SK-N-SH (cell line): ENCODE data around the gene SV2B. TPM values are rescaled to one million over a fixed set of nuclear protein-coding genes. Genes with fewer than 3 reads are reported as not detected.

ENCODE experiments used
- CTCF ChIA-PET: fragments of 300-600, 350-600 bp; formaldehyde crosslinking; extraction: SDS; loops from one replicate; lab custom pipeline; 2021; lab: Yijun Ruan, JAX
- POLR2A ChIA-PET: fragments of 350-600 bp; sonication (Branson Sonifier 250); formaldehyde crosslinking; extraction: SDS; loops from one replicate; lab custom pipeline; 2020; ENCODE audit warnings: antibody characterized with exemption, inconsistent platforms; lab: Yijun Ruan, JAX
- DNase-seq: peaks from one replicate; pipeline ENCODE4 v3.0.0; 2012
- H2AFZ ChIP-seq: fragments of 200-600 bp; sonication (generic); 2 replicates; pipeline ENCODE4 v1.8.1; 2016; ENCODE audit warnings: antibody characterized with exemption, mild to moderate bottlenecking, low read depth
- H3F3A ChIP-seq: fragments of 200-600 bp; sonication (generic); replicated peaks from 2 replicates; pipeline ENCODE3; 2016; ENCODE audit warnings: antibody characterized with exemption, mild to moderate bottlenecking; ENCODE audit not compliant: insufficient read depth
- H3K27ac ChIP-seq, 2 experiments: fragments of 200-500 bp in 1 of 2; fragments of 200-600 bp in 1 of 2; sonication (Bioruptor generic) in 1 of 2; sonication (generic), shearing (Covaris generic) in 1 of 2; 2 replicates each; pipeline versions ENCODE4 v1.5.1 to v1.6.1; 2014 to 2016; ENCODE audit warnings: low read depth in 2 of 2, inconsistent platforms in 1 of 2, low read length in 1 of 2, mild to moderate bottlenecking in 1 of 2, mixed read lengths in 1 of 2
- H3K27me3 ChIP-seq: fragments of 200-600 bp; sonication (generic), shearing (Covaris generic); 2 replicates; pipeline ENCODE4 v1.6.1; 2016; ENCODE audit warnings: mixed run types; ENCODE audit not compliant: insufficient read depth
- H3K36me3 ChIP-seq, 2 experiments: fragments of 200-500 bp in 1 of 2; fragments of 200-600 bp in 1 of 2; sonication (Bioruptor generic) in 1 of 2; sonication (generic) in 1 of 2; replicated peaks in 1 of 2; 2 replicates each; pipeline versions ENCODE3 to v1.5.1; 2014 to 2016; ENCODE audit warnings: low read length in 1 of 2, mild to moderate bottlenecking in 1 of 2; ENCODE audit not compliant: insufficient read depth in 2 of 2, control insufficient read depth in 1 of 2
- H3K4me1 ChIP-seq, 2 experiments: fragments of 200-500 bp in 1 of 2; fragments of 200-600 bp in 1 of 2; sonication (Bioruptor generic) in 1 of 2; sonication (generic), shearing (Covaris generic) in 1 of 2; 2 replicates each; pipeline versions ENCODE4 v1.5.1 to v1.6.1; 2014 to 2016; ENCODE audit warnings: low read depth in 1 of 2, low read length in 1 of 2, mixed run types in 1 of 2; ENCODE audit not compliant: insufficient read depth in 2 of 2, control insufficient read depth in 1 of 2
- H3K4me2 ChIP-seq: fragments of 200-600 bp; sonication (generic), shearing (Covaris generic); 2 replicates; pipeline ENCODE4 v1.6.1; 2017; ENCODE audit warnings: mixed run types
- H3K4me3 ChIP-seq, 2 experiments: fragments of 200-500 bp in 1 of 2; fragments of 200-600 bp in 1 of 2; sonication (Bioruptor generic) in 1 of 2; sonication (generic), shearing (Covaris generic) in 1 of 2; 2 replicates each; pipeline versions ENCODE4 v1.5.1 to v1.8.1; 2014 to 2016; ENCODE audit warnings: low read depth in 2 of 2, inconsistent platforms in 1 of 2, low read length in 1 of 2, mild to moderate bottlenecking in 1 of 2, mixed read lengths in 1 of 2, moderate library complexity in 1 of 2
- H3K79me2 ChIP-seq: fragments of 200-600 bp; sonication (generic); 2 replicates; pipeline ENCODE4 v1.8.1; 2017; ENCODE audit warnings: mild to moderate bottlenecking; ENCODE audit not compliant: insufficient read depth
- H3K9ac ChIP-seq: fragments of 200-600 bp; sonication (generic); 2 replicates; pipeline ENCODE4 v1.6.1; 2017; ENCODE audit warnings: mixed run types
- H3K9me2 ChIP-seq: fragments of 200-600 bp; sonication (generic); 2 replicates; pipeline ENCODE4 v1.6.1; 2017; ENCODE audit warnings: mixed run types
- H3K9me3 ChIP-seq: fragments of 200-600 bp; sonication (generic); 2 replicates; pipeline ENCODE4 v1.6.1; 2017; ENCODE audit warnings: mixed run types, mild to moderate bottlenecking, moderate library complexity
- H4K20me1 ChIP-seq: fragments of 200-600 bp; sonication (generic); 2 replicates; pipeline ENCODE4 v1.6.1; 2017; ENCODE audit warnings: mild to moderate bottlenecking, mixed run types; ENCODE audit not compliant: insufficient read depth
- ELF1 ChIP-seq: IDR thresholded peaks from 2 replicates; pipeline ENCODE4 v1.4.0; 2012
- EP300 ChIP-seq, 2 experiments: IDR thresholded peaks; 2 replicates each; pipeline versions ENCODE4 v1.4.0 to v1.6.1; 2012; ENCODE audit warnings: borderline replicate concordance in 1 of 2, low read depth in 1 of 2, low read length in 1 of 2
- FOXJ3 ChIP-seq: sonication (generic); formaldehyde crosslinking; IDR thresholded peaks from 2 replicates; pipeline ENCODE4 v1.5.1; 2020; ENCODE audit warnings: mild to moderate bottlenecking, missing genetic modification reagents
- MXI1 ChIP-seq: IDR thresholded peaks from 2 replicates; pipeline ENCODE4 v1.6.1; 2012; ENCODE audit warnings: mild to moderate bottlenecking, low read depth, low read length, improper control_type of control experiment
- RCOR1 ChIP-seq: fragments of 150-350 bp; IDR thresholded peaks from 2 replicates; pipeline ENCODE4 v1.6.1; 2017; ENCODE audit warnings: antibody characterized with exemption, low read length
- RFX5 ChIP-seq: IDR thresholded peaks from 2 replicates; pipeline ENCODE4 v1.6.1; 2012; ENCODE audit warnings: mild to moderate bottlenecking, improper control_type of control experiment, low read length
- RXRA ChIP-seq: IDR thresholded peaks from 2 replicates; pipeline ENCODE4 v1.4.0; 2012; ENCODE audit warnings: low read depth, mild to moderate bottlenecking, borderline replicate concordance
- SMC3 ChIP-seq: IDR thresholded peaks from 2 replicates; pipeline ENCODE4 v1.6.1; 2012; ENCODE audit warnings: low read depth, low read length, improper control_type of control experiment
- TEAD4 ChIP-seq: IDR thresholded peaks from 2 replicates; pipeline ENCODE4 v1.4.0; 2012; ENCODE audit warnings: mild to moderate bottlenecking, borderline replicate concordance; ENCODE audit not compliant: insufficient read depth
- WGBS: methylation state at CpG from one replicate; pipeline ENCODE4 v1.1.6; 2017; ENCODE audit warnings: low lambda C conversion rate; 5-methylcytosine and 5-hydroxymethylcytosine counted together
- polyA plus RNA-seq, 3 experiments: library from polyadenylated mRNA; depleted of rRNA; stranded (reverse); fragments of >200 nt; gene quantifications; 2 replicates each; pipeline ENCODE4 v1.2.3, GENCODE V29; 2012
- TF ChIP-seq, protein P1 (sequence below): fragments of 200-600 bp; sonication (generic); IDR thresholded peaks from 2 replicates; pipeline ENCODE4 v1.6.1; 2017; ENCODE audit warnings: antibody characterized with exemption, mild to moderate bottlenecking, moderate library complexity
- TF ChIP-seq, protein P2 (sequence below): IDR thresholded peaks from 2 replicates; pipeline ENCODE4; 2012
- TF ChIP-seq, protein P3 (sequence below): fragments of 150-350 bp; IDR thresholded peaks from 2 replicates; pipeline ENCODE4 v1.6.1; 2017; ENCODE audit warnings: antibody characterized with exemption, low read length, low read depth, borderline replicate concordance

The SV2B gene
- polyA plus RNA-seq, 1 of the 3 experiments (the other 2 are of a cell fraction), result not detected

DNA sequence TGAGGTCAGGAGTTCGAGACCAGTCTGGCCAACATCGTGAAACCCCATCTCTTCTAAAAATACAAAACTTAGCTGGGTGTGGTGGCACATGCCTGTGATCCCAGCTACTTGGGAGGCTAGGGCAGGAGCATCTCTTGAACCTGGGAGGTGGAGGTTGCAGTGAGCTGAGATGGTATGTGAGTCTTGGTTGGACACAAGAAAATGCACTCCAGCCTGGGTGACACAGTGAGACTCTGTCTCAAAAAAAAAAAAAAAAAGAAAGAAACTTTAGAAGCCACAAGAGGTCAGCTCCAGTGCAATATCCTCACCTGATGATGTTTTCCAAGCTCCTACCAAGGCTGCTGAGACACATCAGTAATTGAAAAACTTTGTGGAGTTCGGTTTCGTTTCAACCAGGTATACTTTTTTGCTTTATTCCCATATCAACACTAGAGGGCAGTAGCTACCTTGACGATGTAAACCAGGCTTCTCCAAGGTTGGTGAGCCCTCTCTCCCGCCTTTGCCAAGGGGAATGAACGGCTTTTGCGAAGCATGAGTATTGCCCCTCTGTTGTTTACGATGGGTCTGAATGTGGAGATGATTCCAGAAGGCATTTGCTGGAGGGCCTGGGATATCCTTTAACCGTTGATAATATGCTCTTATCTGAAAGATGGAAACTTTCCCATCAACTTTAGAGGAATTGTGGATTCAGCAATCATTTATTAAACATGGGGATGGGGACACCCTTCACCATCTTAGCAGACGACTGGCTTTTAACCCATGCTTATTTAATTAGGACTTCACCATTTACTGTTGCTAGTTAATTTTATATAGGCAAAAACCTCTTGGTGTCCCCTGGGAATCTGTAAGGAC, 202.8 kb downstream of the SV2B start (continued):
- TF ChIP-seq RFX5 (0 out of 2 replicates have a peak, but pooled peaks have one; percentile 50), FOXJ3 (CRISPR knock-in tag) (no peak)

DNA sequence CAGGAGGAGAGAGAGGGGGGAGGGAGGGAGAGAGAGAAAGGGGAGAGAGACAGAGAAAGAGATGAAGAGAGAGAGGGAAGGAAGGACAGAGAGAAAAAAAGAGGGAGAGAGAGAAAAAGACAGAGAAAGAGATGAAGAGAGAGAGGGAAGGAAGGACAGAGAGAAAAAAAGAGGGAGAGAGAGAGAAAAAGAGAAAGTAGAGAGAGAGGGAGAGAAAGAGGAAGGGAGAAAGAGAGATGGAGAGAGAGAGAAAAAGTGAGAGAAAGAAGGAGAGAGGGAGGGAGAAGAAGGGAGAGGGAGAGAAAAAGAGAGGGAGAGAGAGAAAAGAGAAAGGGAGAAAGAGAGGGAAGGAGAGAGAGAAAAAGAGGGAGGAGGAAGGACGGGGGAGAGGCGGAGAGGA, 204.2 kb downstream of the SV2B start:
- no peaks in the 10 kb centered on the region for H4K20me1 ChIP-seq
- H3K4me2 ChIP-seq, result no peak overlapping the region
- H3F3A ChIP-seq, result no peaks in the 10 kb centered on the region
- DNase-seq, result no peak
- no peaks in the 10 kb centered on the region for H3K9me3 ChIP-seq
- no peaks in the 10 kb centered on the region for H3K79me2 ChIP-seq
- no peaks in the 10 kb centered on the region for H3K9me2 ChIP-seq
- no peak for TF ChIP-seq RXRA
- TF ChIP-seq, protein P1, sequence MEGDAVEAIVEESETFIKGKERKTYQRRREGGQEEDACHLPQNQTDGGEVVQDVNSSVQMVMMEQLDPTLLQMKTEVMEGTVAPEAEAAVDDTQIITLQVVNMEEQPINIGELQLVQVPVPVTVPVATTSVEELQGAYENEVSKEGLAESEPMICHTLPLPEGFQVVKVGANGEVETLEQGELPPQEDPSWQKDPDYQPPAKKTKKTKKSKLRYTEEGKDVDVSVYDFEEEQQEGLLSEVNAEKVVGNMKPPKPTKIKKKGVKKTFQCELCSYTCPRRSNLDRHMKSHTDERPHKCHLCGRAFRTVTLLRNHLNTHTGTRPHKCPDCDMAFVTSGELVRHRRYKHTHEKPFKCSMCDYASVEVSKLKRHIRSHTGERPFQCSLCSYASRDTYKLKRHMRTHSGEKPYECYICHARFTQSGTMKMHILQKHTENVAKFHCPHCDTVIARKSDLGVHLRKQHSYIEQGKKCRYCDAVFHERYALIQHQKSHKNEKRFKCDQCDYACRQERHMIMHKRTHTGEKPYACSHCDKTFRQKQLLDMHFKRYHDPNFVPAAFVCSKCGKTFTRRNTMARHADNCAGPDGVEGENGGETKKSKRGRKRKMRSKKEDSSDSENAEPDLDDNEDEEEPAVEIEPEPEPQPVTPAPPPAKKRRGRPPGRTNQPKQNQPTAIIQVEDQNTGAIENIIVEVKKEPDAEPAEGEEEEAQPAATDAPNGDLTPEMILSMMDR, result no peak
- TF ChIP-seq, protein P2, sequence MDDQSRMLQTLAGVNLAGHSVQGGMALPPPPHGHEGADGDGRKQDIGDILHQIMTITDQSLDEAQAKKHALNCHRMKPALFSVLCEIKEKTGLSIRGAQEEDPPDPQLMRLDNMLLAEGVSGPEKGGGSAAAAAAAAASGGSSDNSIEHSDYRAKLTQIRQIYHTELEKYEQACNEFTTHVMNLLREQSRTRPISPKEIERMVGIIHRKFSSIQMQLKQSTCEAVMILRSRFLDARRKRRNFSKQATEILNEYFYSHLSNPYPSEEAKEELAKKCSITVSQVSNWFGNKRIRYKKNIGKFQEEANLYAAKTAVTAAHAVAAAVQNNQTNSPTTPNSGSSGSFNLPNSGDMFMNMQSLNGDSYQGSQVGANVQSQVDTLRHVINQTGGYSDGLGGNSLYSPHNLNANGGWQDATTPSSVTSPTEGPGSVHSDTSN, result no peak
- TF ChIP-seq, protein P3, sequence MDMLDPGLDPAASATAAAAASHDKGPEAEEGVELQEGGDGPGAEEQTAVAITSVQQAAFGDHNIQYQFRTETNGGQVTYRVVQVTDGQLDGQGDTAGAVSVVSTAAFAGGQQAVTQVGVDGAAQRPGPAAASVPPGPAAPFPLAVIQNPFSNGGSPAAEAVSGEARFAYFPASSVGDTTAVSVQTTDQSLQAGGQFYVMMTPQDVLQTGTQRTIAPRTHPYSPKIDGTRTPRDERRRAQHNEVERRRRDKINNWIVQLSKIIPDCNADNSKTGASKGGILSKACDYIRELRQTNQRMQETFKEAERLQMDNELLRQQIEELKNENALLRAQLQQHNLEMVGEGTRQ, result no peak
- TF ChIP-seq MXI1, result no peak
- no peak for TF ChIP-seq SMC3
- TF ChIP-seq TEAD4, result no peak
- no peak for TF ChIP-seq EP300 (IDR thresholded peaks at IDR 0.05; ENCODE audit: borderline replicate concordance in 1 of 2, low read depth in 1 of 2, low read length in 1 of 2)
- no peak for TF ChIP-seq ELF1
- TF ChIP-seq RCOR1, result no peak
- TF ChIP-seq, all 33 proteins: peak for 0
- Histone ChIP-seq H3K9ac (no peak overlapping the region), H2AFZ (no peak overlapping the region), H3K4me3 (no peak overlapping the region), H3K36me3 (no peaks in the 10 kb centered on the region), H3K27me3 (peaks cover 10% of the 10 kb centered on the region), H3K27ac (no peak overlapping the region), H3K4me1 (peaks cover 0 to 4% of the 10 kb centered on the region in 2 experiments; a peak in 3 of 4 replicates)
- CTCF ChIA-PET, result interaction anchor here (0.6 to 4.3 kb wide), 10 partner anchors 11 to 777 kb away, joined by 3 to 73 read pairs (median 3); no protein-coding TSS in a partner anchor
- POLR2A ChIA-PET, result no interaction called here
- WGBS, result 66% methylated on average over 2 of the region's 2 CpGs
